HEK293 (cell line): Measurements from ENCODE around the gene DNAJC2.
A peak's percentile ranks its signal among the peaks of the same experiment; 100 is the strongest.

Experiments
- GLIS1 ChIP-seq: fragments of 450-650 bp; formaldehyde crosslinking; IDR thresholded peaks from 2 replicates; pipeline ENCODE4 v1.5.1; 2016; ENCODE audit warnings: missing biosample characterization, missing genetic modification characterization
- HIC1 ChIP-seq: fragments of 450-650 bp; formaldehyde crosslinking; IDR thresholded peaks from 2 replicates; pipeline ENCODE4 v1.5.1; 2016; ENCODE audit warnings: missing biosample characterization, missing genetic modification characterization
- HOXA7 ChIP-seq: sonication (generic); formaldehyde crosslinking; IDR thresholded peaks from 2 replicates; pipeline ENCODE4 v1.8.1; 2022; ENCODE audit warnings: missing genetic modification reagents, borderline replicate concordance
- KLF1 ChIP-seq: fragments of 450-650 bp; formaldehyde crosslinking; IDR thresholded peaks from 2 replicates; pipeline ENCODE4 v1.5.1; 2016; ENCODE audit warnings: missing biosample characterization, missing genetic modification characterization
- KLF8 ChIP-seq: fragments of 450-650 bp; formaldehyde crosslinking; IDR thresholded peaks from 2 replicates; pipeline ENCODE4 v1.5.1; 2016; ENCODE audit warnings: missing biosample characterization, missing genetic modification characterization
- KLF9 ChIP-seq: fragments of 450-650 bp; formaldehyde crosslinking; IDR thresholded peaks from 2 replicates; pipeline ENCODE4 v1.5.1; 2016; ENCODE audit warnings: missing biosample characterization, missing genetic modification characterization, low read depth
- SETDB1 ChIP-seq: IDR thresholded peaks from one replicate; pipeline ENCODE4 v1.6.1; 2017; ENCODE audit warnings: mild to moderate bottlenecking, low read length, moderate library complexity, mixed read lengths; ENCODE audit not compliant: insufficient read length
- SP7 ChIP-seq: fragments of 450-650 bp; formaldehyde crosslinking; IDR thresholded peaks from 2 replicates; pipeline ENCODE4 v1.5.1; 2016; ENCODE audit warnings: missing biosample characterization, missing genetic modification characterization
- ZBTB1 ChIP-seq: fragments of 450-650 bp; formaldehyde crosslinking; IDR thresholded peaks from 2 replicates; pipeline ENCODE4 v1.5.1; 2016; ENCODE audit warnings: missing biosample characterization, missing genetic modification characterization
- ZFHX2 ChIP-seq: fragments of 450-650 bp; formaldehyde crosslinking; conservative IDR thresholded peaks from 2 replicates; pipeline ENCODE4 v1.5.1; 2016; ENCODE audit warnings: missing biosample characterization, missing genetic modification characterization
- ZNF10 ChIP-seq: fragments of 450-650 bp; formaldehyde crosslinking; IDR thresholded peaks from 2 replicates; pipeline ENCODE4 v1.5.1; 2017; ENCODE audit warnings: missing biosample characterization, missing genetic modification characterization
- ZNF133 ChIP-seq: fragments of 450-650 bp; formaldehyde crosslinking; IDR thresholded peaks from 2 replicates; pipeline ENCODE4 v1.5.1; 2016; ENCODE audit warnings: missing biosample characterization, missing genetic modification characterization
- ZNF169 ChIP-seq: fragments of 450-650 bp; formaldehyde crosslinking; IDR thresholded peaks from 2 replicates; pipeline ENCODE4 v1.5.1; 2016; ENCODE audit warnings: missing biosample characterization, missing genetic modification characterization
- ZNF19 ChIP-seq: fragments of 450-650 bp; formaldehyde crosslinking; IDR thresholded peaks from 2 replicates; pipeline ENCODE4; 2016; ENCODE audit warnings: missing biosample characterization, missing genetic modification characterization, low read depth
- ZNF202 ChIP-seq: fragments of 450-650 bp; formaldehyde crosslinking; IDR thresholded peaks from 2 replicates; pipeline ENCODE4 v1.5.1; 2016; ENCODE audit warnings: missing biosample characterization, missing genetic modification characterization, borderline replicate concordance
- ZNF23 ChIP-seq: fragments of 450-650 bp; formaldehyde crosslinking; IDR thresholded peaks from 2 replicates; pipeline ENCODE4 v1.5.1; 2016; ENCODE audit warnings: missing biosample characterization, missing genetic modification characterization, borderline replicate concordance
- ZNF280D ChIP-seq: fragments of 450-650 bp; formaldehyde crosslinking; IDR thresholded peaks from 2 replicates; pipeline ENCODE4 v1.5.1; 2016; ENCODE audit warnings: missing biosample characterization, missing genetic modification characterization
- ZNF335 ChIP-seq: fragments of 450-650 bp; formaldehyde crosslinking; conservative IDR thresholded peaks from 2 replicates; pipeline ENCODE4 v1.5.1; 2016; ENCODE audit warnings: missing biosample characterization, missing genetic modification characterization
- ZNF350 ChIP-seq: fragments of 450-650 bp; formaldehyde crosslinking; IDR thresholded peaks from 2 replicates; pipeline ENCODE4 v1.5.0; 2017; ENCODE audit warnings: missing biosample characterization, mild to moderate bottlenecking, missing genetic modification characterization
- ZNF366 ChIP-seq: fragments of 450-650 bp; formaldehyde crosslinking; conservative IDR thresholded peaks from 2 replicates; pipeline ENCODE4 v1.5.1; 2016; ENCODE audit warnings: missing biosample characterization, missing genetic modification characterization
- ZNF501 ChIP-seq: fragments of 450-650 bp; formaldehyde crosslinking; IDR thresholded peaks from 2 replicates; pipeline ENCODE4 v1.5.1; 2016; ENCODE audit warnings: missing biosample characterization, missing genetic modification characterization
- ZNF510 ChIP-seq: fragments of 450-650 bp; formaldehyde crosslinking; IDR thresholded peaks from 2 replicates; pipeline ENCODE4 v1.5.1; 2018; ENCODE audit warnings: mild to moderate bottlenecking, missing genetic modification characterization, missing biosample characterization; ENCODE audit not compliant: insufficient replicate concordance
- ZNF529 ChIP-seq: fragments of 450-650 bp; formaldehyde crosslinking; IDR thresholded peaks from 2 replicates; pipeline ENCODE4 v1.5.1; 2017; ENCODE audit warnings: missing genetic modification characterization, missing biosample characterization; ENCODE audit not compliant: insufficient replicate concordance
- ZNF610 ChIP-seq: fragments of 450-650 bp; formaldehyde crosslinking; IDR thresholded peaks from 2 replicates; pipeline ENCODE4 v1.5.1; 2016; ENCODE audit warnings: missing biosample characterization, missing genetic modification characterization, borderline replicate concordance
- ZNF660 ChIP-seq: fragments of 450-650 bp; IDR thresholded peaks from 2 replicates; pipeline ENCODE4 v1.5.1; 2018; ENCODE audit warnings: missing biosample characterization, mild to moderate bottlenecking, missing genetic modification characterization
- ZNF747 ChIP-seq: fragments of 450-650 bp; formaldehyde crosslinking; IDR thresholded peaks from 2 replicates; pipeline ENCODE4 v1.5.1; 2016; ENCODE audit warnings: missing biosample characterization, missing genetic modification characterization
- ZNF768 ChIP-seq: fragments of 450-650 bp; formaldehyde crosslinking; IDR thresholded peaks from 2 replicates; pipeline ENCODE4 v1.5.1; 2018; ENCODE audit warnings: missing biosample characterization, mild to moderate bottlenecking, missing genetic modification characterization
- TF ChIP-seq, protein P1 (sequence below): fragments of 450-650 bp; formaldehyde crosslinking; IDR thresholded peaks from 2 replicates; pipeline ENCODE4 v1.5.1; 2016; ENCODE audit warnings: missing biosample characterization, missing genetic modification characterization
- TF ChIP-seq, protein P2 (sequence below): fragments of 450-650 bp; IDR thresholded peaks from 2 replicates; pipeline ENCODE4 v1.5.1; 2018; ENCODE audit warnings: missing biosample characterization, missing genetic modification characterization

DNAJC2 gene

DNA sequence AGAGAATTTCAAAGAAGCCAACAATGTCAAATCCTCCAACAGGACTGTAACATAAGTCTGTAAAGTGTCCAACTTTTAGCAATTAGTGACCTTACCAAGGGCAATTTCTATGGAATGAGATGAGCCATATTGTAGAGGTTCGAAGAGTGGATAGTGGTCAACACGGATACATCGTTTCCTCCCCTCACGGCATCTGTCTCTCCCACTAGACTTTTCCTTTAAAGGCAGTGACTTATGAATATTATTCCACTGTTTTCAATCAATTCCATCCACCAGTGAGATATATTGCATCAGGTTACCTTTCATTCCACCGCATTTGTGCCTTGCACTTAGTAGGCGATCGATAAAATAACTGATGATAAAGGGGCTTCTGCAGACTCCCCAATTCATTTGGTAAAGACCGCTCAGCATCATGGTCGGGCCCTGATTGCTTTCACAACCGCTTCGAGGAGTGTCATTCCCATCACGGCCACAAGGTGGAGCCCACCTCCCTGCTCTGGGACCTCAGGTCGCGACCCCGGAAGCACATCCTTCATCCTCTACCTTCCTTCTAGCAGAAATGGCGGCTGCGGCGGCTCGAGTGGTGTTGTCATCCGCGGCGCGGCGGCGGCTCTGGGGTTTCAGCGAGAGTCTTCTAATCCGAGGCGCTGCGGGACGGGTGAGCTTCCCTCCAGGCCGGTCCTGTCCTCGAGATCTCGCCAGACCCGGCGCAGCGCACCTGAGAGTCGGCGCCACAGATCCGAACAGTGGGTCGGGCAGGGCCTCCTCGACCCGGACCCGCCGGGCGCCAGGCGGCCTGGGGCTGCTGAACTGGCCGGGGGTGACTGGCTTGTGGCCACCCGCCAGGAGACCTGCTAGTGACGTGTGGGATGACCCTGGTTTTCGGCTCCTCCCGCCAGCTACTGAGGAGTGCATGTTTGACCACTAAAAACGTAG, 47.4 kb downstream of the DNAJC2 start, which contains the start of gene PMPCB (continued):
- peak; percentile 92; the same call in 1 of the 2 replicates for TF ChIP-seq ZNF660 (tag by site-specific recombination)
- peak; percentile 86 for TF ChIP-seq ZNF610
- TF ChIP-seq ZNF335 (tag by site-specific recombination), result peak; percentile 87
- TF ChIP-seq ZNF133, result no peak
- peak; percentile 91 for TF ChIP-seq ZNF501 (tag by site-specific recombination)
- no peak for TF ChIP-seq ZNF23 (tag by site-specific recombination)
- peak; percentile 74 for TF ChIP-seq SP7 (tag by site-specific recombination)
- TF ChIP-seq, protein P1, sequence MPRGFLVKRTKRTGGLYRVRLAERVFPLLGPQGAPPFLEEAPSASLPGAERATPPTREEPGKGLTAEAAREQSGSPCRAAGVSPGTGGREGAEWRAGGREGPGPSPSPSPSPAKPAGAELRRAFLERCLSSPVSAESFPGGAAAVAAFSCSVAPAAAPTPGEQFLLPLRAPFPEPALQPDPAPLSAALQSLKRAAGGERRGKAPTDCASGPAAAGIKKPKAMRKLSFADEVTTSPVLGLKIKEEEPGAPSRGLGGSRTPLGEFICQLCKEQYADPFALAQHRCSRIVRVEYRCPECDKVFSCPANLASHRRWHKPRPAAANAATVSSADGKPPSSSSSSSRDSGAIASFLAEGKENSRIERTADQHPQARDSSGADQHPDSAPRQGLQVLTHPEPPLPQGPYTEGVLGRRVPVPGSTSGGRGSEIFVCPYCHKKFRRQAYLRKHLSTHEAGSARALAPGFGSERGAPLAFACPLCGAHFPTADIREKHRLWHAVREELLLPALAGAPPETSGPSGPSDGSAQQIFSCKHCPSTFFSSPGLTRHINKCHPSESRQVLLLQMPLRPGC (tag by site-specific recombination), result 0 out of 2 replicates have a peak, but pooled peaks have one; percentile 32
- 0 out of 2 replicates have a peak, but pooled peaks have one; percentile 14 for TF ChIP-seq ZNF280D (tag by site-specific recombination)
- no peak for TF ChIP-seq HOXA7
- TF ChIP-seq, protein P2, sequence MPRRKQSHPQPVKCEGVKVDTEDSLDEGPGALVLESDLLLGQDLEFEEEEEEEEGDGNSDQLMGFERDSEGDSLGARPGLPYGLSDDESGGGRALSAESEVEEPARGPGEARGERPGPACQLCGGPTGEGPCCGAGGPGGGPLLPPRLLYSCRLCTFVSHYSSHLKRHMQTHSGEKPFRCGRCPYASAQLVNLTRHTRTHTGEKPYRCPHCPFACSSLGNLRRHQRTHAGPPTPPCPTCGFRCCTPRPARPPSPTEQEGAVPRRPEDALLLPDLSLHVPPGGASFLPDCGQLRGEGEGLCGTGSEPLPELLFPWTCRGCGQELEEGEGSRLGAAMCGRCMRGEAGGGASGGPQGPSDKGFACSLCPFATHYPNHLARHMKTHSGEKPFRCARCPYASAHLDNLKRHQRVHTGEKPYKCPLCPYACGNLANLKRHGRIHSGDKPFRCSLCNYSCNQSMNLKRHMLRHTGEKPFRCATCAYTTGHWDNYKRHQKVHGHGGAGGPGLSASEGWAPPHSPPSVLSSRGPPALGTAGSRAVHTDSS (tag by site-specific recombination), result peak; percentile 50
- no peak for TF ChIP-seq SETDB1
- 0 out of 2 replicates have a peak, but pooled peaks have one; percentile 21 for TF ChIP-seq HIC1 (tag by site-specific recombination)
- peak; percentile 33; the same call in 1 of the 2 replicates for TF ChIP-seq KLF9 (tag by site-specific recombination)
- TF ChIP-seq GLIS1 (tag by site-specific recombination), result peak; percentile 43
- no peak for TF ChIP-seq ZNF10 (tag by site-specific recombination)
- TF ChIP-seq ZFHX2 (tag by site-specific recombination), result no peak; the same call in 1 of the 2 replicates
- TF ChIP-seq ZNF747 (tag by site-specific recombination), result no peak
- no peak for TF ChIP-seq ZNF19
- no peak for TF ChIP-seq ZNF202 (tag by site-specific recombination)
- peak; percentile 70 for TF ChIP-seq KLF8 (tag by site-specific recombination)
- TF ChIP-seq KLF1, result no peak
- TF ChIP-seq ZNF366 (tag by site-specific recombination), result peak; percentile 86
- no peak for TF ChIP-seq ZNF350 (tag by site-specific recombination)
- TF ChIP-seq ZNF529, result no peak
- TF ChIP-seq ZNF510 (tag by site-specific recombination), result no peak
- no peak; the same call in 1 of the 2 replicates for TF ChIP-seq ZNF768 (tag by site-specific recombination)
- peak; percentile 48; the same call in 1 of the 2 replicates for TF ChIP-seq ZBTB1 (tag by site-specific recombination)
- no peak for TF ChIP-seq ZNF169
